Measurements from ENCODE around the gene XAB2.
"Not testable (repeated sequence)": the region's sequence is repeated elsewhere in the genome, so short reads cannot be mapped to it uniquely, and the experiment has no call there.

The XAB2 gene

GRCh38 chr19:7650148-7650547 is 20.8 kb upstream of the XAB2 start:
- no peak for DNase-seq (ENCODE audit: low read depth)
- H3K4me3 ChIP-seq (ENCODE audit: low read depth, low read length): no peak overlapping the region
- no peak for TF ChIP-seq CTCF (conservative IDR thresholded peaks at IDR 0.05; ENCODE audit: low read depth, low read length)

GRCh38 chr19:7648265-7649014 is 19.1 kb upstream of the XAB2 start:
- no peak for DNase-seq (ENCODE audit: low read depth)
- H3K4me3 ChIP-seq (ENCODE audit: low read depth, low read length): no peak overlapping the region
- no peak for TF ChIP-seq CTCF (conservative IDR thresholded peaks at IDR 0.05; ENCODE audit: low read depth, low read length)

- no peak for TF ChIP-seq CTCF (conservative IDR thresholded peaks at IDR 0.05; ENCODE audit: low read depth, low read length)
- H3K4me3 ChIP-seq (ENCODE audit: low read depth, low read length): no peak overlapping the region
- DNase-seq (ENCODE audit: low read depth): no peak
These were observed 17.8 kb upstream of the XAB2 start for GRCh38 chr19:7647156-7647555.

GRCh38 chr19:7646426-7646700 is 17.0 kb upstream of the XAB2 start:
- TF ChIP-seq CTCF (conservative IDR thresholded peaks at IDR 0.05; ENCODE audit: low read depth, low read length): no peak
- no peak for DNase-seq (ENCODE audit: low read depth)
- no peak overlapping the region for H3K4me3 ChIP-seq (ENCODE audit: low read depth, low read length)

GRCh38 chr19:7645656-7646425 is 16.5 kb upstream of the XAB2 start:
- DNase-seq (ENCODE audit: low read depth): no peak
- H3K4me3 ChIP-seq (ENCODE audit: low read depth, low read length): no peak overlapping the region
- no peak for TF ChIP-seq CTCF (conservative IDR thresholded peaks at IDR 0.05; ENCODE audit: low read depth, low read length)

- H3K4me3 ChIP-seq (ENCODE audit: low read depth, low read length): no peak overlapping the region
- DNase-seq (ENCODE audit: low read depth): no peak
- no peak for TF ChIP-seq CTCF (conservative IDR thresholded peaks at IDR 0.05; ENCODE audit: low read depth, low read length)
These were observed 15.8 kb upstream of the XAB2 start for GRCh38 chr19:7645163-7645562.

GRCh38 chr19:7644550-7644877 is 15.2 kb upstream of the XAB2 start:
- no peak overlapping the region for H3K4me3 ChIP-seq (ENCODE audit: low read depth, low read length)
- no peak for TF ChIP-seq CTCF (conservative IDR thresholded peaks at IDR 0.05; ENCODE audit: low read depth, low read length)
- no peak for DNase-seq (ENCODE audit: low read depth)

GRCh38 chr19:7643629-7644549 is 14.5 kb upstream of the XAB2 start:
- peak; percentile 37 for DNase-seq (ENCODE audit: low read depth)
- not testable (repeated sequence) for H3K4me3 ChIP-seq (ENCODE audit: low read depth, low read length)

Data from choroid plexus epithelial cell (primary cell).